IMR-90 (cell line): Measurements from ENCODE around the gene ATG7. TPM values are rescaled to one million over a fixed set of nuclear protein-coding genes. Genes with fewer than 3 reads are reported as not detected.

Source experiments
- ATAC-seq: fragments of 200-7000 bp; cut with Tn5 transposase; 2 replicates; pipeline ENCODE4 v1.9.1; 2020; ENCODE audit warnings: low read depth, mild to moderate bottlenecking, moderate library complexity
- BruUV-seq: library from RNA; stranded (reverse); fragments of 400-500 nt; replicated peaks from 2 replicates; lab custom pipeline; 2021; lab: Mats Ljungman, UMichigan
- CTCF ChIA-PET: fragments of 300-600 bp; formaldehyde crosslinking; extraction: SDS; loops from one replicate; lab custom pipeline; 2021; ENCODE audit warnings: antibody characterized with exemption; lab: Yijun Ruan, JAX
- POLR2A ChIA-PET: fragments of 300-600 bp; sonication (Branson Sonifier 250); formaldehyde crosslinking; loops from one replicate; lab custom pipeline; 2022; ENCODE audit warnings: antibody characterized with exemption; ENCODE audit not compliant: unreplicated experiment; lab: Charles Lee
- DNase-seq: peaks from one replicate; pipeline ENCODE4 v3.0.0; 2013
- H2AFZ ChIP-seq: replicated peaks from 2 replicates; pipeline ENCODE3; 2013; ENCODE audit warnings: low read length, mild to moderate bottlenecking; ENCODE audit not compliant: poor library complexity
- H2AK5ac ChIP-seq: 2 replicates; pipeline ENCODE4 v1.6.1; 2013; ENCODE audit warnings: low read depth, low read length, inconsistent platforms
- H2AK9ac ChIP-seq: replicated peaks from 2 replicates; pipeline ENCODE3; 2013; ENCODE audit warnings: mild to moderate bottlenecking, low read depth, low read length, moderate library complexity; ENCODE audit not compliant: poor library complexity
- H2BK120ac ChIP-seq: 2 replicates; pipeline ENCODE4 v1.6.1; 2013; ENCODE audit warnings: low read depth, low read length, inconsistent platforms
- H2BK15ac ChIP-seq: 3 replicates; pipeline ENCODE4 v1.6.1; 2013; ENCODE audit warnings: low read depth, low read length, inconsistent platforms
- H2BK20ac ChIP-seq: 2 replicates; pipeline ENCODE4 v1.6.1; 2013; ENCODE audit warnings: low read depth, mild to moderate bottlenecking, inconsistent platforms, low read length, moderate library complexity
- H2BK5ac ChIP-seq: 2 replicates; pipeline ENCODE4 v1.6.1; 2013; ENCODE audit warnings: mild to moderate bottlenecking, low read depth, low read length, inconsistent platforms; ENCODE audit not compliant: poor library complexity, severe bottlenecking
- H3K14ac ChIP-seq: replicated peaks from 2 replicates; pipeline ENCODE4 v1.6.1; 2013; ENCODE audit warnings: low read depth, low read length, inconsistent platforms
- H3K18ac ChIP-seq: 2 replicates; pipeline ENCODE4 v1.6.1; 2013; ENCODE audit warnings: low read depth, low read length, control low read depth
- H3K23ac ChIP-seq: 2 replicates; pipeline ENCODE4 v1.6.1; 2013; ENCODE audit warnings: low read depth, low read length, inconsistent platforms
- H3K27ac ChIP-seq: 2 replicates; pipeline ENCODE4 v1.5.1; 2013; ENCODE audit warnings: mild to moderate bottlenecking, control low read depth, low read length; ENCODE audit not compliant: insufficient read depth
- H3K27me3 ChIP-seq: 2 replicates; pipeline ENCODE4 v1.6.1; 2013; ENCODE audit warnings: low read length; ENCODE audit not compliant: control insufficient read depth, insufficient read depth
- H3K36me3 ChIP-seq: 2 replicates; pipeline ENCODE4 v1.6.1; 2013; ENCODE audit warnings: low read length, mixed read lengths; ENCODE audit not compliant: control insufficient read depth, insufficient read depth
- H3K4ac ChIP-seq: 2 replicates; pipeline ENCODE4 v1.6.1; 2013; ENCODE audit warnings: low read depth, low read length, inconsistent platforms
- H3K4me1 ChIP-seq: 2 replicates; pipeline ENCODE4 v1.6.1; 2013; ENCODE audit warnings: low read length, mixed read lengths; ENCODE audit not compliant: control insufficient read depth, insufficient read depth
- H3K4me2 ChIP-seq: 2 replicates; pipeline ENCODE4 v1.6.1; 2013; ENCODE audit warnings: low read depth, mild to moderate bottlenecking, control low read depth, low read length, moderate library complexity
- H3K4me3 ChIP-seq: 2 replicates; pipeline ENCODE4 v1.5.1; 2013; ENCODE audit warnings: low read depth, mild to moderate bottlenecking, control low read depth, low read length, moderate library complexity; ENCODE audit not compliant: insufficient read depth
- H3K56ac ChIP-seq: 2 replicates; pipeline ENCODE4 v1.6.1; 2013; ENCODE audit warnings: low read length, inconsistent platforms; ENCODE audit not compliant: insufficient read depth; ENCODE audit errors: extremely low read depth
- H3K79me1 ChIP-seq, 2 experiments: 2 replicates each; pipeline ENCODE4 v1.6.1; 2013; ENCODE audit warnings: low read length in 2 of 2, inconsistent platforms in 1 of 2, low read depth in 1 of 2
- H3K9ac ChIP-seq: 2 replicates; pipeline ENCODE4 v1.6.1; 2013; ENCODE audit warnings: low read depth, low read length, control low read depth
- H3K9me1 ChIP-seq: 2 replicates; pipeline ENCODE4 v1.6.1; 2013; ENCODE audit warnings: low read length, inconsistent platforms; ENCODE audit not compliant: insufficient read depth
- H3K9me3 ChIP-seq: 2 replicates; pipeline ENCODE4 v1.6.1; 2013; ENCODE audit warnings: low read length; ENCODE audit not compliant: control insufficient read depth, insufficient read depth
- H4K20me1 ChIP-seq: 2 replicates; pipeline ENCODE4 v1.6.1; 2013; ENCODE audit warnings: low read length, inconsistent platforms; ENCODE audit not compliant: insufficient read depth
- H4K5ac ChIP-seq: 2 replicates; pipeline ENCODE4 v1.6.1; 2013; ENCODE audit warnings: mild to moderate bottlenecking, low read depth, low read length, control low read depth
- H4K8ac ChIP-seq, 2 experiments: 2 replicates each; pipeline ENCODE4 v1.6.1; 2013; ENCODE audit warnings: low read depth in 2 of 2, low read length in 2 of 2, control low read depth in 1 of 2, inconsistent platforms in 1 of 2
- H4K91ac ChIP-seq: 2 replicates; pipeline ENCODE4 v1.6.1; 2013; ENCODE audit warnings: low read depth, low read length, inconsistent platforms; ENCODE audit not compliant: insufficient read depth
- BHLHE40 ChIP-seq: fragments of 150-350 bp; IDR thresholded peaks from 2 replicates; pipeline ENCODE4 v1.6.1; 2016; ENCODE audit warnings: mild to moderate bottlenecking, low read depth, low read length
- CEBPB ChIP-seq: IDR thresholded peaks from 2 replicates; pipeline ENCODE4 v1.6.1; 2012; ENCODE audit warnings: low read depth, low read length, improper control_type of control experiment
- CHD1 ChIP-seq: IDR thresholded peaks from 2 replicates; pipeline ENCODE4 v1.6.1; 2012; ENCODE audit warnings: low read depth, low read length, improper control_type of control experiment
- CTCF ChIP-seq: conservative IDR thresholded peaks from 2 replicates; pipeline ENCODE4 v1.5.1; 2012; ENCODE audit warnings: mild to moderate bottlenecking, low read depth, low read length, improper control_type of control experiment
- ELK1 ChIP-seq: fragments of 150-350 bp; IDR thresholded peaks from 2 replicates; pipeline ENCODE4 v1.6.1; 2016; ENCODE audit warnings: low read depth, mild to moderate bottlenecking, low read length, moderate library complexity, borderline replicate concordance
- FOS ChIP-seq: fragments of 150-350 bp; IDR thresholded peaks from 2 replicates; pipeline ENCODE4 v1.6.1; 2016; ENCODE audit warnings: low read depth, low read length
- MAFK ChIP-seq: IDR thresholded peaks from 2 replicates; pipeline ENCODE4 v1.6.1; 2012; ENCODE audit warnings: low read depth, low read length, improper control_type of control experiment
- MAZ ChIP-seq: IDR thresholded peaks from 2 replicates; pipeline ENCODE4 v1.6.1; 2012; ENCODE audit warnings: low read depth, mild to moderate bottlenecking, low read length, improper control_type of control experiment, moderate library complexity, borderline replicate concordance
- MXI1 ChIP-seq: IDR thresholded peaks from 2 replicates; pipeline ENCODE4 v1.6.1; 2012; ENCODE audit warnings: low read depth, mild to moderate bottlenecking, low read length, moderate library complexity, borderline replicate concordance
- NFE2L2 ChIP-seq: fragments of 150-350 bp; IDR thresholded peaks from 2 replicates; pipeline ENCODE4 v1.6.1; 2016; ENCODE audit warnings: low read depth, mild to moderate bottlenecking, low read length
- POLR2A ChIP-seq: IDR thresholded peaks from 2 replicates; pipeline ENCODE4 v1.6.1; 2012; ENCODE audit warnings: mild to moderate bottlenecking, low read depth, low read length
- RAD21 ChIP-seq: IDR thresholded peaks from 2 replicates; pipeline ENCODE4 v1.6.1; 2012; ENCODE audit warnings: low read length, improper control_type of control experiment
- RCOR1 ChIP-seq: IDR thresholded peaks from 2 replicates; pipeline ENCODE4 v1.6.1; 2012; ENCODE audit warnings: mild to moderate bottlenecking, low read length, improper control_type of control experiment; ENCODE audit not compliant: insufficient replicate concordance
- RFX5 ChIP-seq: IDR thresholded peaks from 2 replicates; pipeline ENCODE4 v1.8.0; 2012; ENCODE audit warnings: low read depth, mild to moderate bottlenecking, low read length, moderate library complexity
- SMC3 ChIP-seq: fragments of 150-350 bp; IDR thresholded peaks from 2 replicates; pipeline ENCODE4 v1.6.1; 2016; ENCODE audit warnings: low read depth, mild to moderate bottlenecking, antibody characterized with exemption, low read length, moderate library complexity
- USF2 ChIP-seq: fragments of 150-350 bp; IDR thresholded peaks from 2 replicates; pipeline ENCODE4 v1.6.1; 2017; ENCODE audit warnings: mild to moderate bottlenecking, antibody characterized with exemption, low read length, low read depth
- WGBS, 2 experiments: methylation state at CpG; one replicate each; pipeline versions ENCODE4 v1.1.5 to v1.1.7; 2013; ENCODE audit warnings: missing lambda C conversion rate in 2 of 2; ENCODE audit not compliant: insufficient read length in 1 of 2; ENCODE audit errors: extremely low coverage in 2 of 2; 5-methylcytosine and 5-hydroxymethylcytosine counted together
- dilution Hi-C: fragments of 300-500 bp; cut with HindIII; formaldehyde crosslinking; loops from one replicate; pipeline ENCODE4 v1.14.3; 2018; ENCODE audit warnings: low sequenced_read_pairs; ENCODE audit not compliant: unreplicated experiment
- in situ Hi-C: fragments of 300-500 bp; cut with MboI; formaldehyde crosslinking; loops from 3 replicates; pipeline ENCODE4 v1.14.3; 2019; ENCODE audit warnings: low sequenced_read_pairs, inconsistent platforms, mixed read lengths
- intact Hi-C: fragments of 100-400 bp; cut with micrococcal nuclease; formaldehyde crosslinking; loops from 2 replicates; pipeline ENCODE4 v1.10.0; 2022
- polyA plus RNA-seq, 3 experiments: library from polyadenylated mRNA; depleted of rRNA; stranded (reverse); fragments of >200 nt; gene quantifications; 2 replicates each; pipeline ENCODE4 v1.2.3, GENCODE V29; 2012; ENCODE audit warnings: low replicate concordance in 1 of 3
- total RNA-seq: library from RNA; depleted of rRNA; stranded (reverse); fragments of >200 nt; gene quantifications from 2 replicates; pipeline ENCODE4 v1.2.3, GENCODE V29; 2012

Gene ATG7
- total and polyA plus RNA-seq, 2 of the 4 experiments (the other 2 are of a cell fraction): 15.6 to 51.4 TPM

DNA sequence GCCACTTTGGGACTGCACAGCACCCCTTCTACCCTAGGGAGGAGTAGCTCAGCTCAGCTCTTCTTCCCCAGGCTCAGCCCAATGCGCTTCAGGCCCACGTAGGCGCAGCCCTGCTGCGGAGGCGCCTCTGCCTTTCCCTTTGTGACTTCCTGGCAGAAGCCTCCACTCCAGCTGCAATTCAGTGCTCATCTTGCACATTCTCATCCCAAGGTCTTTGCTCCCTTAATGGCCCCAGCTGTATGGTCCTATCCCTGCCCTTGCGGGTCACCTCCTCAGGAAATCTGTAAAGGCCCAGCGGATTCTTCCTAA, 262.6 kb downstream of the ATG7 start:
- H3K79me1 ChIP-seq: peaks cover 15 to 21% of the 10 kb centered on the region in 2 experiments; a peak in 3 of 4 replicates
- H3K56ac ChIP-seq: no peak overlapping the region
- no peak overlapping the region for H2AFZ ChIP-seq
- no peak overlapping the region for H2BK15ac ChIP-seq
- ATAC-seq (no peak), DNase-seq (no peak)
- no peak overlapping the region for H3K23ac ChIP-seq
- H3K27ac ChIP-seq: no peak overlapping the region
- H2AK5ac ChIP-seq: no peak overlapping the region
- H3K4me1 ChIP-seq: peaks cover 20% of the 10 kb centered on the region
- no peak overlapping the region for H3K14ac ChIP-seq
- no TSS peak for BruUV-seq
- H2BK120ac ChIP-seq: no peak overlapping the region
- H2AK9ac ChIP-seq: no peak overlapping the region
- no peaks in the 10 kb centered on the region; the same call in 1 of the 2 replicates for H4K20me1 ChIP-seq
- dilution Hi-C loops: no loop called here
- no peak overlapping the region for H4K91ac ChIP-seq
- no peaks in the 10 kb centered on the region for H3K36me3 ChIP-seq
- no peak overlapping the region for H4K8ac ChIP-seq
- H3K9me1 ChIP-seq: peaks cover 18% of the 10 kb centered on the region
- TF ChIP-seq RCOR1 (no peak), POLR2A (no peak), BHLHE40 (no peak), FOS (no peak), MXI1 (no peak), MAZ (no peak), CTCF (no peak), CHD1 (no peak), RAD21 (no peak), NFE2L2 (no peak), ELK1 (no peak), SMC3 (no peak), CEBPB (no peak), USF2 (no peak), RFX5 (no peak), MAFK (no peak)
- in situ Hi-C loops: no loop called here
- no peak overlapping the region for H3K4me2 ChIP-seq
- no peaks in the 10 kb centered on the region for H3K27me3 ChIP-seq
- intact Hi-C loops: loop anchor here (5.0 kb wide), 1 partner anchor 157 kb away; no protein-coding TSS in a partner anchor
- H3K4me3 ChIP-seq: no peak overlapping the region
- no peak overlapping the region for H3K18ac ChIP-seq
- no peak overlapping the region for H2BK20ac ChIP-seq
- H4K5ac ChIP-seq: no peak overlapping the region
- H3K9ac ChIP-seq: no peak overlapping the region
- H3K9me3 ChIP-seq: no peaks in the 10 kb centered on the region
- POLR2A ChIA-PET: no interaction called here
- CTCF ChIA-PET: no interaction called here
- H2BK5ac ChIP-seq: no peak overlapping the region
- 95% methylated on average over 5 of the region's 7 CpGs; no CpG with 5 or more reads in 1 of the 2 experiments for WGBS, 2 experiments
- H3K4ac ChIP-seq: peak overlapping the region; percentile 60; the same call in 1 of the 2 replicates
